Measurements from ENCODE around the gene TNS3. TPM values are rescaled to one million over a fixed set of nuclear protein-coding genes. Genes with fewer than 3 reads are reported as not detected.

The TNS3 gene
- total and polyA plus RNA-seq, 9 of the 15 experiments (the other 6 are each of a cell fraction or from before 2014, with no cell fraction given): 0.20 TPM; not detected in 8

- no peak for TF ChIP-seq ETS1 (conservative IDR thresholded peaks at IDR 0.05; ENCODE audit: control insufficient read depth, low read depth, low read length)
- TF ChIP-seq CREB3 (tag; conservative IDR thresholded peaks at IDR 0.05; ENCODE audit: low read depth): 0 out of 2 replicates have a peak, but pooled peaks have one; percentile 27
- TF ChIP-seq STAG1 (CRISPR knock-in tag; IDR thresholded peaks at IDR 0.05; ENCODE audit: borderline replicate concordance): no peak
- no peak for TF ChIP-seq ZSCAN32 (CRISPR knock-in tag; IDR thresholded peaks at IDR 0.05)
- TF ChIP-seq ZNF444 (CRISPR knock-in tag; IDR thresholded peaks at IDR 0.05): no peak
- no peak for TF ChIP-seq POLR2G (IDR thresholded peaks at IDR 0.05; ENCODE audit: low read depth, low read length)
- no peak for TF ChIP-seq VEZF1 (CRISPR knock-in tag; IDR thresholded peaks at IDR 0.05)
- no peak for TF ChIP-seq ZBTB1 (CRISPR knock-in tag; IDR thresholded peaks at IDR 0.05; ENCODE audit: borderline replicate concordance, low read depth)
- no peak for TF ChIP-seq CHD2 (IDR thresholded peaks at IDR 0.05; ENCODE audit: low read depth, low read length)
- no peak for TF ChIP-seq RBBP5 (IDR thresholded peaks at IDR 0.05; ENCODE audit: borderline replicate concordance, insufficient read depth, low read length, poor library complexity, severe bottlenecking)
- TF ChIP-seq ZBTB11 (CRISPR knock-in tag; IDR thresholded peaks at IDR 0.05): no peak
- TF ChIP-seq GATA2 (CRISPR knock-in tag; IDR thresholded peaks at IDR 0.05): peak; percentile 47; the same call in 1 of the 2 replicates
- TF ChIP-seq SAP30 (IDR thresholded peaks at IDR 0.05; ENCODE audit: borderline replicate concordance, insufficient read depth, low read depth, low read length, poor library complexity, severe bottlenecking): no peak
- no peak for TF ChIP-seq ZNF780A (CRISPR knock-in tag; IDR thresholded peaks at IDR 0.05)
- TF ChIP-seq PHB (CRISPR knock-in tag; IDR thresholded peaks at IDR 0.05): no peak
- TF ChIP-seq TEAD1 (CRISPR knock-in tag; IDR thresholded peaks at IDR 0.05): no peak
- no peak for TF ChIP-seq MLLT1 (IDR thresholded peaks at IDR 0.05)
Observed at GRCh38 chr7:47225387-47226131, 356.4 kb downstream of the TNS3 start (continued).
